ENCODE results near the gene HM13. TPM values are rescaled to one million over a fixed set of nuclear protein-coding genes. Genes with fewer than 3 reads are reported as not detected.
A peak's percentile ranks its signal among the peaks of the same experiment; 100 is the strongest.

HM13 gene
- total and polyA plus RNA-seq, 2 of the 4 experiments (the other 2 are of a cell fraction): 53.2 to 203 TPM

- Histone ChIP-seq H3K9ac (ENCODE audit: low read depth, low read length) (peak overlapping the region; percentile 91), H3K4ac (ENCODE audit: low read depth, low read length) (peak overlapping the region; percentile 97), H3K56ac (ENCODE audit: extremely low read depth, insufficient read depth, low read length) (peak overlapping the region; percentile 90), H2BK20ac (ENCODE audit: low read depth, low read length) (peak overlapping the region; percentile 10; the same call in 1 of the 2 replicates), H3K18ac (ENCODE audit: low read depth, low read length) (peak overlapping the region; percentile 96), H2AK9ac (replicated peaks; ENCODE audit: low read depth, low read length, poor library complexity) (peak overlapping the region; percentile 98), H2BK120ac (ENCODE audit: low read depth, low read length) (peak overlapping the region; percentile 90), H3K23ac (ENCODE audit: low read depth, low read length) (peak overlapping the region; percentile 97), H3K4me3 (ENCODE audit: insufficient read depth, low read depth, low read length) (peak overlapping the region; percentile 71), H4K91ac (ENCODE audit: insufficient read depth, low read depth, low read length) (peak overlapping the region; percentile 98), H4K8ac (ENCODE audit: low read depth in 2 of 2, low read length in 2 of 2) (peak overlapping the region; percentile 62 to 100), H2AK5ac (ENCODE audit: low read depth, low read length) (peak overlapping the region; percentile 81), H3K4me2 (ENCODE audit: low read depth, low read length) (peak overlapping the region; percentile 94), H3K79me1 (ENCODE audit: low read depth in 1 of 2, low read length in 2 of 2) (peaks cover 32 to 65% of the 10 kb centered on the region in 2 experiments), H3K4me1 (ENCODE audit: control insufficient read depth, insufficient read depth, low read length) (peaks cover 12% of the 10 kb centered on the region), H2BK15ac (ENCODE audit: low read depth, low read length) (peak overlapping the region; percentile 6; the same call in 1 of the 3 replicates), H4K20me1 (ENCODE audit: insufficient read depth, low read length) (0 out of 2 replicates have a peak, but pooled peaks cover 4% of the 10 kb centered on the region), H2BK5ac (ENCODE audit: low read depth, low read length, poor library complexity, severe bottlenecking) (peak overlapping the region; percentile 95), H3K9me1 (ENCODE audit: insufficient read depth, low read length) (peaks cover 20% of the 10 kb centered on the region), H3K27ac (ENCODE audit: insufficient read depth, low read length) (peak overlapping the region; percentile 84), H4K5ac (ENCODE audit: low read depth, low read length) (peak overlapping the region; percentile 98), H3K14ac (replicated peaks; ENCODE audit: low read depth, low read length) (peak overlapping the region; percentile 99), H2AFZ (replicated peaks; ENCODE audit: low read length, poor library complexity) (peak overlapping the region; percentile 85), H3K27me3 (ENCODE audit: control insufficient read depth, insufficient read depth, low read length) (no peaks in the 10 kb centered on the region), H3K36me3 (ENCODE audit: control insufficient read depth, insufficient read depth, low read length) (peaks cover 45% of the 10 kb centered on the region), H3K9me3 (ENCODE audit: control insufficient read depth, insufficient read depth, low read length) (no peaks in the 10 kb centered on the region)
- ChIA-PET CTCF (interaction anchor here (1.3 to 1.8 kb wide), 3 partner anchors 10 to 33 kb away, joined by 3 to 8 read pairs (median 4); partner anchors contain the start of gene HM13), POLR2A (ENCODE audit: unreplicated experiment) (interaction anchor here (0.6 to 0.7 kb wide), 2 partner anchors 12 to 141 kb away, joined by 3 read pairs; no protein-coding TSS in a partner anchor)
- BruUV-seq (replicated peaks): TSS peak; percentile 20
- in situ Hi-C loops (cut with MboI; ENCODE audit: low sequenced_read_pairs): no loop called here
- peak; percentile 92 for DNase-seq
- intact Hi-C loops (cut with micrococcal nuclease): no loop called here
- TF ChIP-seq MXI1 (IDR thresholded peaks at IDR 0.05; ENCODE audit: borderline replicate concordance, low read depth, low read length): peak; percentile 92; the same call in 1 of the 2 replicates
- TF ChIP-seq USF2 (IDR thresholded peaks at IDR 0.05; ENCODE audit: low read depth, low read length): no peak; the same call in 1 of the 2 replicates
- peak; percentile 63 for TF ChIP-seq POLR2A (IDR thresholded peaks at IDR 0.05; ENCODE audit: low read depth, low read length)
- dilution Hi-C loops (cut with HindIII; ENCODE audit: low sequenced_read_pairs, unreplicated experiment): no loop called here
- 52% methylated on average over 27 of the region's 36 CpGs; no CpG with 5 or more reads in 1 of the 2 experiments for WGBS, 2 experiments (ENCODE audit: extremely low coverage in 2 of 2, insufficient read length in 1 of 2)
- ATAC-seq (ENCODE audit: low read depth): peak; percentile 27
Measured at GRCh38 chr20:31547017-31547675, 32.9 kb downstream of the HM13 start.

Data from IMR-90 (cell line).